ENCODE data around the gene EPHA4.

Gene EPHA4

GRCh38 chr2:221558107-221558506, 14.0 kb downstream of the EPHA4 start:
- Histone ChIP-seq H3K27ac (ENCODE audit: low read length) (peak overlapping the region; percentile 35), H3K4me1 (ENCODE audit: low read length) (peaks cover 58% of the 10 kb centered on the region), H2AFZ (ENCODE audit: low read depth, low read length) (0 out of 2 replicates have a peak overlapping the region, but pooled peaks have one; percentile 36), H3K9ac (ENCODE audit: low read length) (no peak overlapping the region), H3K4me2 (ENCODE audit: low read length) (peak overlapping the region; percentile 62), H3K79me2 (ENCODE audit: low read length) (no peaks in the 10 kb centered on the region), H3K4me3 (ENCODE audit: low read length) (peak overlapping the region; percentile 36), H3K27me3 (ENCODE audit: low read depth, low read length) (no peaks in the 10 kb centered on the region), H4K20me1 (ENCODE audit: insufficient read depth, low read length) (no peaks in the 10 kb centered on the region), H3K36me3 (replicated peaks; ENCODE audit: low read depth, low read length) (no peaks in the 10 kb centered on the region), H3K9me3 (ENCODE audit: insufficient read depth, low read length) (no peaks in the 10 kb centered on the region)
- TF ChIP-seq EZH2phosphoT487 (IDR thresholded peaks at IDR 0.05; ENCODE audit: low read depth) (no peak), CTCF (IDR thresholded peaks at IDR 0.05; ENCODE audit: low read depth, low read length) (no peak)

DNA sequence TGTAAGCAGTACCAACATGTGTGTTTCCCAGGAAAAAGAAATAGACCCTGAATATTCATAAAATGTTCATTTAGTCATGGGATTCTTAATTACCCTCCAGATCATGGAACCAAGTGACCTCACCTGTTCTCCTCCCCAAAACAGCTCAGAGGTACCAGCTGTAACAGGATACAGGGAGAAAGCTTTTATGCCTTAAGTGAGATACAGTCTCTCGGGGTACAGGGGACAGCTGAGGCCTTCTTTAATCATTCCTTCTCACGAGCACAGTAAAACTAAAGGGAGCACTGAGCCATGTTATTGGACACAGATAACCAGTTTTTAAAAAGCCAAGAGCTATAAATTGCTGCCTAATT, 16.6 kb downstream of the EPHA4 start:
- H3K4me3 ChIP-seq (ENCODE audit: low read length): peak overlapping the region; percentile 46
- peaks cover 79% of the 10 kb centered on the region for H3K4me1 ChIP-seq (ENCODE audit: low read length)
- no peak overlapping the region for H2AFZ ChIP-seq (ENCODE audit: low read depth, low read length)
- H3K79me2 ChIP-seq (ENCODE audit: low read length): no peaks in the 10 kb centered on the region
- H4K20me1 ChIP-seq (ENCODE audit: insufficient read depth, low read length): no peaks in the 10 kb centered on the region
- TF ChIP-seq EZH2phosphoT487 (IDR thresholded peaks at IDR 0.05; ENCODE audit: low read depth): no peak
- TF ChIP-seq CTCF (IDR thresholded peaks at IDR 0.05; ENCODE audit: low read depth, low read length): no peak
- peak overlapping the region; percentile 65 for H3K9ac ChIP-seq (ENCODE audit: low read length)
- H3K36me3 ChIP-seq (replicated peaks; ENCODE audit: low read depth, low read length): no peaks in the 10 kb centered on the region
- no peaks in the 10 kb centered on the region for H3K27me3 ChIP-seq (ENCODE audit: low read depth, low read length)
- no peaks in the 10 kb centered on the region for H3K9me3 ChIP-seq (ENCODE audit: insufficient read depth, low read length)
- peak overlapping the region; percentile 83 for H3K27ac ChIP-seq (ENCODE audit: low read length)
- peak overlapping the region; percentile 81 for H3K4me2 ChIP-seq (ENCODE audit: low read length)

GRCh38 chr2:221554769-221555493, 17.2 kb downstream of the EPHA4 start:
- no peaks in the 10 kb centered on the region for H3K36me3 ChIP-seq (replicated peaks; ENCODE audit: low read depth, low read length)
- TF ChIP-seq EZH2phosphoT487 (IDR thresholded peaks at IDR 0.05; ENCODE audit: low read depth) (no peak), CTCF (IDR thresholded peaks at IDR 0.05; ENCODE audit: low read depth, low read length) (no peak)
- H3K9ac ChIP-seq (ENCODE audit: low read length): peak overlapping the region; percentile 65
- H3K4me2 ChIP-seq (ENCODE audit: low read length): peak overlapping the region; percentile 81
- H3K79me2 ChIP-seq (ENCODE audit: low read length): no peaks in the 10 kb centered on the region
- no peaks in the 10 kb centered on the region for H3K27me3 ChIP-seq (ENCODE audit: low read depth, low read length)
- peak overlapping the region; percentile 62 for H3K4me3 ChIP-seq (ENCODE audit: low read length)
- peaks cover 79% of the 10 kb centered on the region for H3K4me1 ChIP-seq (ENCODE audit: low read length)
- H2AFZ ChIP-seq (ENCODE audit: low read depth, low read length): no peak overlapping the region
- no peaks in the 10 kb centered on the region for H3K9me3 ChIP-seq (ENCODE audit: insufficient read depth, low read length)
- H4K20me1 ChIP-seq (ENCODE audit: insufficient read depth, low read length): no peaks in the 10 kb centered on the region
- H3K27ac ChIP-seq (ENCODE audit: low read length): peak overlapping the region; percentile 83

- Histone ChIP-seq H4K20me1 (ENCODE audit: insufficient read depth, low read length) (no peaks in the 10 kb centered on the region), H3K9me3 (ENCODE audit: insufficient read depth, low read length) (no peaks in the 10 kb centered on the region), H3K4me2 (ENCODE audit: low read length) (no peak overlapping the region), H3K9ac (ENCODE audit: low read length) (no peak overlapping the region), H3K4me1 (ENCODE audit: low read length) (peaks cover 71% of the 10 kb centered on the region), H3K27ac (ENCODE audit: low read length) (no peak overlapping the region), H3K27me3 (ENCODE audit: low read depth, low read length) (no peaks in the 10 kb centered on the region), H3K79me2 (ENCODE audit: low read length) (no peaks in the 10 kb centered on the region), H3K36me3 (replicated peaks; ENCODE audit: low read depth, low read length) (no peaks in the 10 kb centered on the region), H2AFZ (ENCODE audit: low read depth, low read length) (no peak overlapping the region), H3K4me3 (ENCODE audit: low read length) (no peak overlapping the region)
- TF ChIP-seq EZH2phosphoT487 (IDR thresholded peaks at IDR 0.05; ENCODE audit: low read depth) (no peak), CTCF (IDR thresholded peaks at IDR 0.05; ENCODE audit: low read depth, low read length) (no peak)
Observed at GRCh38 chr2:221553333-221553732, 18.8 kb downstream of the EPHA4 start.
